NCI-H2029 treated with DMSO at 0.1 percent for 48 hours (cell line): Measurements from ENCODE around the gene MID2.
"Not testable (repeated sequence)": the region's sequence is repeated elsewhere in the genome, so short reads cannot be mapped to it uniquely, and the experiment has no call there.

Experiments
- DNase-seq: peaks from one replicate; lab custom pipeline; 2025; lab: John Stamatoyannopoulos, UW

MID2 gene

DNA sequence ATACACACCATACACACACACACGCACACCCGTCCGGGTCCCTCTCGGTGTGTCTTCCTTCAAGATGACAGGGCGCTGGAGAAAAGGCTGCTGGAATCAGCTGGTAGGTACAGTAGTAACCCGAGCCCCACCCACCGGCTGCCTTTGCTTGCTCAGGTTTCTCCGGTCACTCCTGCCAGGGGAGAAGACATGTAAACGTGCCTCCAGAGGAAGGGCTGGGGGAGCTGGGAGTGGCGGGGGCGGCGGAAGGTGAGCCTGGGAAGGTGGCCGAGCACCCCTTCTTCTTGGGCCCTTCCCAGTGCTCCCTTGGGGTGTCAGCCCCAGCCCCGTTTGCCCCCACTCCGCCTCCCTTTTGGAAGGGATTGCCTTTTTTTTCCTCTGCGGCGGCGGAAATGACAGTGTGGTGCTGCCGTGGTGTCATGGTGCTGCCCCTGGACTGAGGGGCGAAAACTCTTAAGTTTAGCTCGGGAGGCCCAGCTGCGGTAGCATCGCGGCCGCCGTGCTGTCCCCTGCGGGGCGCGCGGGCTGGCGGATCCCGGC, at the start of gene MID2:
TSS of gene MID2 (plus strand) at position 169 of the 540 bp plus-strand sequence. CDS start 561 bp downstream, outside the sequence.
- DNase-seq: peak; percentile 16

GRCh38 chrX:107776649-107777535, 48.8 kb upstream of the MID2 start:
- DNase-seq: peak; percentile 68

DNA sequence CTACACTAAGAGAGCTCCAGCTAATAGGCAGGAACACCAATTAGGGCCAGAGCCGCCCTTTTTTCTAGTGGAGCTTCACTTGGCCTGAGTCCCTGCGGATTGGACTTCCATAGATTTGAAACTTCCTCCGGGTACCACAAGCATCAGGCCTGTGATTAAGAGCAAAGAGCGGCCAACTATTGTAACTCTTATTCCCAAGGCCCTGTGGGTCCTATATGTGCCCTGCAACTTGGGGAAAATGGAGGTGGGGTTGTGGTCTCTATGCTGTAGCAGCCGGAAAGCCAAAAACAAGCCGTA, 48.2 kb upstream of the MID2 start, which contains the start of gene NCBP2L:
TSS of gene NCBP2L (plus strand) at position 198 of the 297 bp plus-strand sequence. CDS start 16,488 bp downstream, outside the sequence.
- no peak for DNase-seq

- no peak for DNase-seq
These were observed 45.1 kb upstream of the MID2 start for GRCh38 chrX:107780525-107780924.

DNA sequence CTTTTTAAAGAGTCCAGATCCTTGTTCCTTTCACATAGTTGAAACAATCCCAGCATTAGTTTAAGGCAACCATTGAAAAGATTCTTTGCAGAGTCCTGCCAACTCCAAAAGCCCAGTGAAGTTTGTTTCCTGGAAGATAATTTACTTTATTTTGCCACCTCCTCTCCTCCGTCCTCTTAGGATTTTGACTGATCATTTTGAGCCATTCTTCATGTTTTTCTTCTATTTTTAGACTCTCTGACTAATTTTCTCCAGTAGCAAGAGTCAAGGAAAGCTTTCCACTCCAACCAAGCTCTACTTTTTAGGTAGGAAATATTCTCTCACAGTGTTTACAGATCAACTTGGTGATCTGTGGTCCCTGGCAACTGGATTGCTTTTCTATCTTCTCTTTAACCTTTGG, 37.8 kb upstream of the MID2 start:
- no peak for DNase-seq

DNA sequence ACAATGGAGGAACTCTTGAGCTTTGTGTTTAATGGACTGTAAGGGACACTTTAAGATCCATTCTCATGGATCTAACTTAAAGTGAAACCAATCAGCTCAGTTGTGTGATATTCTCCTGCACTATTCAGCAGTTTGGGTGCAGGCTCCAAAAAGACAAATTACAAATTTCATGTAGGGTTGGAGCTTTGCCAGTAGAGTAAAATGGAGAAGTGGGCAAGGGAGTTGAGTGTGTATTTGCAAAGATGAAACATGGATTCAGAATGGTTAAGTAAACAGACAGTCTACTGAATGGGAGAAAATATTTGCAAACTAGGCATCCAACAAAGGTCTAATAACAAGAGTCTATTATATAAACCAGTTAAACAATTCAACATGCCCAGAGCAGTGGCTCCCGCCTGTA, 21.2 kb upstream of the MID2 start:
- DNase-seq: peak; percentile 11

DNA sequence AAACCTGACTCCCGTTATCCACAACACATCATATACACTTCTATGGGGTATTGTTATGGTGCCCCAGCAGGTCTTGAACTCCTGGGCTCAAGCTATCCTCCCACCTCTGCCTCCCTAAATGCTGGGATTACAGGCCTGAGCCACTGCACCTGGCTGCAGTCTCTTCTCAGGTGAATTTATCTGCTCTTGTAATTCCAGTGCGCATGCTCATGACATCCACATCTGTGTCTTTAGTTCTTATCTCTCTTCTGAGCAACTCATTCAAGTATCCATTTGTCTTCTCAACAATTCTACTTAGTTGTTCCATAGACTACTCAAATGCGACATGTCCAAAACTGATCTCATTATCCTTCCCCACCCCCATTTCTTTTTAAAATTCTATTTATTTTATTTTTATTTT, 20.5 kb upstream of the MID2 start:
- no peak for DNase-seq

DNA sequence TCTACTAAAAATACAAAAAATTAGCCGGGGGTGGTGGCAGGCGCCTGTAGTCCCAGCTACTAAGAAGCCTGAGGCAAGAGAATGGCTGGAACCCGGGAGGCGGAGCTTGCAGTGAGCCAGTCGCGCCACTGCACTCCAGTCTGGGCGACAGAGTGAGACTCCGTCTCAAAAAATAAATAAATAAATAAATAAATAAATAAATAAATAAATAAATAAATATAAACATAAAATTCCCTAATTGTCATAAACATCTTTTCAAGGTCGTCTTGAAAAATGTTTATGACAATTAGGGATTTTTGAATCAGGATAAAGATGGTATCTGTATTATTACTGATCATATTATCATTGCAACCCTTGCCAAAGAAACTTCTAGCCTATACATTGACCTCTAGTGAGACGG, 15.6 kb upstream of the MID2 start:
- not testable (repeated sequence) for DNase-seq

DNA sequence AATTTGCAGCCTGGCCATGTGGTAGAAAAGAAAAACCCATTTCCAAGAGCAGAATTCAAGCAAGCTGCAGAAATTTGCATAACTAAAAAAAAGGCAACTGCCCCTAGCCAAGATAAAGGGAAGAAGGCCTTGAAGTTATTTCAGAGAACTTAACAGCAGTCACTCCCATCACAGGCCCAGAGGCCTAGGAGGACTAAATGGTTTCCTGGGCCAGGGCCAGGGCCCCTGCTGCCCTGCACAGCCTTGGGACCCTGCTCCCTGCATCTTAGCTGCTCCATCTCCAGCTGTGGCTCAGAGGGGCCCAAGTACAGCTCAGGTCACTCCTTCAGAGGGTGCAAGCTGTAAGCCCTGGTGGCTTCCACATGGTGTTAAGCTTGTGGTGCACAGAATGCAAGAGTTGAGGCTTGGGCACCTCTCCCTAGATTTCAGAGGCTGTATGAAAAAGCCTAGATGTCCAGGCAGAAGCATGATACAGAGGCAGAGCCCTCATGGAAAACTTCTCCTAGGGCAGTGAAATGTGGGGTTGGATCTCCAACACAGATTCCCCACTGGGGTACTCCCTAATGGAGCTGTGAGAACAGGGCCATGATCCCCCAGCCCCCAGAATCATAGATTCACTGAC, 6.7 kb upstream of the MID2 start:
- no peak for DNase-seq

- no peak for DNase-seq
These were observed 2.6 kb upstream of the MID2 start for GRCh38 chrX:107823042-107823441.

DNA sequence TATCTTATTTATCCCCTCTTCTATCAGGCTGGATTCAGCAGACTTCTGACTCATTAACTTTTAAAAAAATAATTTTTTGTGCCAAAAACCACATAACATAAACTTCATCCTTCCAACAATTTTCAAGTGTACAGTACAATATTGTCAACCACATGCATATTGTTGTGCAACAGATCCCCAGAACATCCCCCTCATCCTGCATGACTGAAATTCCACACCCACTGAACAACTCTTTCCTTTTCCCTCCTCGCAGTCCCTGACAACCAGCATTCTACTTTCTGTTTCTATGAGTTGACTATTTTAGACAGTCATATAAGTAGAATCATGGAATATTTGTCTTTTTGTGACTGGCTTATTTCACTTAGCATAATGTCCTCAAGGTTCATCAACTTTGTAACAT, 2.2 kb upstream of the MID2 start:
- DNase-seq: no peak

DNA sequence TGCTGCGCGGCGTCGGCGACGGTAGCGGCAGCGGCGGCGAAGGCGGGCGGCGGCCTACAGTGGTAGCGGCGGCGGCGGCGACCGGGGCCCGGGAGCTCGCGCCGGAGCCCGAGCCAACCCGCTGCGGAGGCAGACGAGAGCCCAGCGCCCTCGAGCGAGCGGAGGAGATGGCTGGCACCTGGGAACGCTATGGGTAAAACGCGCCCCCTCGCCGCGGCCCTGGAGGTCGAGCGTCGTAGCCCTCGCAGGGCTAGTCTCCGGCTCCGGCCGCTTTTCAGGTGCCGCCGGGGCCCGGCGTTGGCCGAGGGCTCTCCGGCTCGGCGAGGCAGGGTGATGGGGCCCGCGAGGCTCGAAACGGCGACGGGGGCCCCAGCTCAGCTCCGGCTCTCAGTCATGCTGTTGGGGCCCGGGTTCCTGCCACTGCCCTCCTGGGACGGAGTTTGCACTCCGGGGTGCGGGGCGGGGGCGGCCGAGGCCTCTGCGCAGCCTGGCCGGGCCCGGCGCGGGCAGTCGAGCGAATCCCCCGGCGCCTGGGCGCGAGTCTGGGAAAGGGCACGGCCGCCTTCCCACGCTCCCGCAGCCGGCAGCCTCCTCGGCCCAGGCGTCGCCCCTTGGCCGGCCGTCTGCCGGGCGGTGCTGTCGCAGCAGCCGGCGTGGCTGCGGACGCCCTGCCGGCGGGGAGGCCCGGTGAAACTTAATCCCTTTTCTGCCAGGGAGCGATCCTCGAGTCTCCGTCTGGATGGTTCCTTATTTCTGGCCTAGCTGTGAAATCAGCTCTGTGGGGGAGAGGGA, 768 bp downstream of the MID2 start:
- no peak for DNase-seq

DNA sequence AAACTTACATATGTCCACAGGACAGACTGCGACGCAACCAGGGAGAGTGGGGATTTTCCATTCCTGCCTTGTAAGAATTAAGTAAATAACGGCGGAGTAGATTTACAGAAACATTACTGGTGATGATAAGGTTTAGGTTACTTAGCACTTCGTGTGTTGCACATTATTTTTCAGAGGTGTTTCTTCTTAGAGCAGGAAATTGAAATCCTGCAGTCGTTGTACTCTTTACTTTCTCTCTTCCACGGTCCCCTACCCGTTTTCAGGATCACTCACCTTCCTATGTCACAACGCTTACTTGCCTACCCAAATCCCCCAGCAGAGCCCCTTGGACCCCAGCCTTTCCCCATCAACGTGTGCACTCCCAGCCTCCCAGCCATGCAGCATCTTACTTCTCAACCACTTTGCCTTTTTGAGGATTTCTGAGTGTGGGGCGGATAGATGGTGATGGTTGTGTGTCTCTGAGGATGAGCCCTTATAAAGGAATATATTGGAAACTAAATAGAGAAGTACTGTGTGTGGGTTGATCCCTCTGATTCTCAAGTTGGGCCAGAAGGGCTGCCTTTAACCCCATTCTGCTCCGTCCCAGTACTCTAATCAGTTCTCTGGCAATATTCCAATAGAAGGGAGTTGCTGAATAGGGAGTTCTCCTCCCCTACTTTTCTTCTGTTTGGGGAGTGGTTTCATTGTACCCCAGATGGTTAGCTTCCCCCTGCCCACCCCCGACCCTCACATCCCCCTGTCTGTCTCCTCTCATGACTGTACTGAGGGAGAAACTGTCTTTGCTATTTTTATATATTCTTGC, 1.6 kb downstream of the MID2 start:
- DNase-seq: no peak

- no peak for DNase-seq
These were observed 2.2 kb downstream of the MID2 start for GRCh38 chrX:107827852-107828251.

DNA sequence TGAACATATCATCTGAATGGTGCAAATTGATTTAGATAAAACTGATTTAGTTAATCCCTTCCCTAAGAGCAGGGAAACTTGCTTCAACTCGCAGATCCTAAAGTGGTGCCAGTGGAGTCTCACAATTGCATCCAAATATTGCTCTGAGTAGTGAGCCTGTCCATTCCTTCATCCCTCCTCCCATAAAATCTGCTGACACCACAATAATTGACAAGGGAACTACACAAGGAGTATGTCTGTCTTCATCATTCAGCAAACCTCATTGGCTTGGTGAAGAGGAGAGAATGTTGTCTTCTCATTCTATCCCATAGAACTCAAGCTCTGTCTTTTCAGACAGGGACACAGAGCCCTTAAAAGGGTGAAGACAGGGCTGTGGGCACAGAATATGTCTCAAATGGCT, 4.2 kb downstream of the MID2 start:
- no peak for DNase-seq

- no peak for DNase-seq
These were observed 5.5 kb downstream of the MID2 start for GRCh38 chrX:107831071-107831730.

- no peak for DNase-seq
These were observed 8.9 kb downstream of the MID2 start for GRCh38 chrX:107834275-107835201.

DNA sequence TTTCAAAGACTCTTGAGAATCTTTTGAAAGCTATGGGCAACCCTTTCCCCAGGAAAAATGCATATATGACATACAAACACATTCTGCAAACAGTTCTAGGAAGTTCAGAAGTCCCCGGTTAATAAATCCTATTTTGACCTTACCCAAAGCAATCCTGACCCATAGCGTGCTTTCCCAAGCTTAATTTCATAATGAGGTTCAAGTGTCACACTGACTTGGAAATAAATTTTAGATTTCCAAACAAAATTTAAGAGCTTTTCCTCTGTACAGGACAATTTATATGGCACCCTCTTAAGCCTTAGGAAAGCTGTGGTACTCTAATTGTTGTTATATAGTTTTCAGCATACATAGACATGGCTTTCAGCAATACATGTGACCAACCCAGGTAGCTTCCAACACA, 11.3 kb downstream of the MID2 start:
- no peak for DNase-seq

DNA sequence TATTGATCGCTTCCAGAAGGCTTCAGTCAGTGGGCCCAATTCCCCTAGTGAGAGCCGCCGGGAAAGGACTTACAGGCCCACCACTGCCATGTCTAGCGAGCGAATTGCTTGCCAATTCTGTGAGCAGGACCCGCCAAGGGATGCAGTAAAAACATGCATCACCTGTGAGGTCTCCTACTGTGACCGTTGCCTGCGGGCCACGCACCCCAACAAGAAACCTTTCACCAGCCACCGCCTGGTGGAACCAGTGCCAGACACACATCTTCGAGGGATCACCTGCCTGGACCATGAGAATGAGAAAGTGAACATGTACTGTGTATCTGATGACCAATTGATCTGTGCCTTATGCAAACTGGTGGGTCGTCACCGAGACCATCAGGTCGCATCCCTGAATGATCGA, 15.3 kb downstream of the MID2 start:
- DNase-seq: no peak
